ENCODE data around the gene MALL.
"Not testable (repeated sequence)": the region's sequence is repeated elsewhere in the genome, so short reads cannot be mapped to it uniquely, and the experiment has no call there.

MALL gene

DNA sequence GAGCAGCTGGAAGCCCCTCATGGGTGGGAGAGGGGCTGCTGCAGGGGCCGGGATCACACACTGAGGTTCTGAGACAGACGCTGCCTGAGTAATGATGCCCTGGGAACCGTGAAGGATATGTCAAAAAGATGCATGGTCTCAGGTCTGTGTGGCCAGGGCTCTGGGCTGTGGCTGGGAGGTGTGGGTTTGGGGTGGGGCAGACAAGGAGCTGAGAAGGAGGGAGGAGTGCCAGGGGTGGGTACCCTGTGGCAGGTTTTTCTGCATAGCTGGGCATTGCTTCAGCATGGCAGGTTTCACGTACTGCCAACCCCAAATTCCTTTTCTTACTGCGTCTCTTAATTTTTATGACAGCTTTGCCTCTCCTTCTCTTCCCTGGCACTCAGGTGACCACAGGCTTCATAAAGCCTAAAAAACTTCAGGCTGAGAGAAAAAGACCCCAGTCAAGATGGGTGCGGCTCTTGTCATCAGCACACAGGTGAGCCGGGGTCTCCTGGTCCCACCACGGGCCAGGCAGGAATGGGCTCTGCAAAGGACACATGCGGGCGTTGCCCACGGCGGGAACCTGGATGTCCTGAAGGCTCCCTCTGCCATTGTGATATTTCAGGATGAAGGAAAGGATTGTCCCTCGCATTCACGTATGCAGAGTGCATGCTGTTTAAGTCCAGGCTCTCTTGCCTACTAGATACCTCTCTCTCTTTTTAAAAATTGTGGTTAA is 18.0 kb downstream of the MALL start:
- DNase-seq (ENCODE audit: low read depth): no peak

GRCh38 chr2:110095994-110096633 is 19.5 kb downstream of the MALL start:
- DNase-seq (ENCODE audit: low read depth): no peak

- not testable (repeated sequence) for DNase-seq (ENCODE audit: low read depth)
These were observed 20.6 kb downstream of the MALL start for GRCh38 chr2:110094884-110095534.

- not testable (repeated sequence) for DNase-seq (ENCODE audit: low read depth)
These were observed 21.7 kb downstream of the MALL start for GRCh38 chr2:110093924-110094323.

GRCh38 chr2:110090164-110090563 is 25.5 kb downstream of the MALL start:
- DNase-seq (ENCODE audit: low read depth): not testable (repeated sequence)

GRCh38 chr2:110083757-110084156 is 31.9 kb downstream of the MALL start:
- not testable (repeated sequence) for DNase-seq (ENCODE audit: low read depth)

DNA sequence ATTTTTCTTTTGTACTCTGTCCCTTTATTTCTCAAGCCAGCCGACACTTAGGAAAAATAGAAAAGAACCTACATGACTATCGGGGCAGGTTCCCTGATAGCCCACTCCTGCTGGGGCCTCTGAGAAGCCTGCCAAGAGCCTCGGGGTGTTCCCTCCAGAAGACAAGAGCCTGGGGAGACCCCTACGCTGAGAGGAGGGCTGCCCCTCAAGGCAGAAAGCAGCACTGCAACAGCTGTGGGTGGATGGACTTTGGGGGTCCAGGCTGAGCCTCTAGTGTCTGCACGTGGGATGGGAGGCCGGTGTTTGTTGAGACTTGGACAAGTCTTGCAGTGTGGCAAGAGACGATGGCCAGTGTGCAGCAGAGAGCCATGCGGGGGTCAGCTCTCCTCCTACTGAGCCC is 32.5 kb downstream of the MALL start:
- DNase-seq (ENCODE audit: low read depth): not testable (repeated sequence)

- not testable (repeated sequence) for DNase-seq (ENCODE audit: low read depth)
These were observed 37.5 kb downstream of the MALL start for GRCh38 chr2:110078104-110078503.

DNA sequence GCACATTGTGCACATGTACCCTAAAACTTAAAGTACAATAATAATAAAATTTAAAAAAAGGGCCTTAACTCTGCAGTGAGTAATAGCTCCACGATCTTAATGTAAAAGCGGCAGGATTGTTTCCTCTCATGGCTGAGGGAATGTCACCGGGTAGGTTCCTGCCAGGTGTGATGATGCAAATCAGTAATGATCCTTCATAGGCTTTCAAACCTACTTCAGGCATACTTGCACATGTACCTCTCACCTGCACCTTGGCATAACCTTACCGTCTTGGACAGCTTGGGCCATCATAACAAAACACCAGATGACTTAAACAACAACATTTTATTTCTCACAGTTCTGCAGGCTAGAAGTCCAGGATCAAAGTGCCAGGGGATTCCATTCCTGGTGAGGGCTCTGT is 39.7 kb downstream of the MALL start:
- not testable (repeated sequence) for DNase-seq (ENCODE audit: low read depth)

DNA sequence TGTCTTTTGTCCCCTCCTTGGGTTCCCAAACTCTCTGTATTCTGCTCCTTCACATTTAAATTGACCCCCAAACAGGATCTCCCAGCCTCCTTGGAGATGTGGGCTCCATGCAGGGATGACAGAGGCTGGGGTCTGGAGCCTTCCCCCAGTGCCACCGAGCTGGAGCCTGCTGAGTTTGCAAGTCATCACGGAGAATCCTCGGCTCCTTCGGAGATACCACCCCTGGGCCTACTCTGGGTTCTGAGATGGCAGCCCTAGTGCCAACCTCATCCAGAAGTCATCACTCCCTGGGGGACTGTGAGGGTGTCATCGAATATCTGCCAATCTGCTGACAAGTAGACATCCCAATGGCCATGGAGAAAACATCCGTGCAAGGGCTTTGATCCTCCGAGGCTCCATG is 45.8 kb downstream of the MALL start:
- DNase-seq (ENCODE audit: low read depth): not testable (repeated sequence)

DNA sequence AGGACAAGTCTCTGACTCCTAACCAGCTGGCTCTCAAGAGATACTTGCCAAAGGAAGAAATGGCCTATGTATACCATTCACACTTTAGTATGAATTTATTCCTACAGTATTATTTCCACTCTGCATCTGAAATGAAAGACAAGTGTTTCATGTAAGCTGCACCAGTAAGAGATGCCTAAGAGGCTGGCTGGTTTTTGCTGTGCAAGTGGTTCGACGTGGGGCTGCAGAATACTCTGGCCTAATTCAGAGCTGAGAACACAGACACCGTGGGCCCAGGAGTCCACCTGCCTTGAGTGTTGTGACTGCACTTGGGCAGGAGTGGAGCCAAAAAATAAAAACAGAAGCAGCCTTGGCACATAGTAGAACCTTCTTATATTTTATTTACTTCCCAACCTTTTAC is 47.5 kb downstream of the MALL start:
- DNase-seq (ENCODE audit: low read depth): not testable (repeated sequence)

DNA sequence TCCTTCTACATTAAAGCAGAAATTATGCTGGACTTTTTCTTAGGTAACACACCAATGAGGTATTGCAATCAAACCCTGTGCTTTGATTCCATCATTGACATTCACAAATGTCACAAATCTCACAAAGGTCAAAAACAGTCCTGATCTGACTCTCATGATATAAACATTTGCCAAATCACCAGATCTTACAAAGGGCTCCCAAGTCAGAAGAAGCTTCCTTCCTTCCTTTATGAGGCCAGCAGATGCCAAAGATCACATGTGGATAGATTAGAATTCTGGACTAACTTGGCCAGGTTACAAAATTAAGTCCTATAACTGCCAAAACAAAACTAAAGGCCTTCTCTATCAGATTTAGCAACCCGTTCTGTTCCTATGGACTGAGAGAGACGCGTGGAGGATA is 53.3 kb downstream of the MALL start:
- not testable (repeated sequence) for DNase-seq (ENCODE audit: low read depth)

DNA sequence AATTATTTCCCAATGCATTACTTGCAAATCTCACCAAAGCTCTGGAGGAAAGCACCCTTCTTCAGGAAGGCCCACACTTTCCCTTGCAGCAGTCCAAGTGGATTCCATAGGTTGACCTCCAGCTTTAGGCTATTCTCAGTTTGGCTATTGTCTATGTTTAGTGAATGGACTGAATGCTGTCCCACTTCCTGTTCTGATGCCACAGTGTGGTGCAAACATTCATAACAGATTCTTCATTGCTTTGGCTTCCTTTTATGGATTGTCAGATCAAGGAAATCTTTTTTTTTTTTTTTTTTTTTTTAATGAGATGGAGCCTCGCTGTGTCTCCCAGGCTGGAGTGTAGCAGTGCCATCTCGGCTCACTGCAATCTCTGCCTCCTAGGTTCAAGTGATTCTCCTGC is 55.1 kb downstream of the MALL start:
- DNase-seq (ENCODE audit: low read depth): not testable (repeated sequence)

GRCh38 chr2:110059694-110060358 is 55.8 kb downstream of the MALL start:
- DNase-seq (ENCODE audit: low read depth): not testable (repeated sequence)

DNA sequence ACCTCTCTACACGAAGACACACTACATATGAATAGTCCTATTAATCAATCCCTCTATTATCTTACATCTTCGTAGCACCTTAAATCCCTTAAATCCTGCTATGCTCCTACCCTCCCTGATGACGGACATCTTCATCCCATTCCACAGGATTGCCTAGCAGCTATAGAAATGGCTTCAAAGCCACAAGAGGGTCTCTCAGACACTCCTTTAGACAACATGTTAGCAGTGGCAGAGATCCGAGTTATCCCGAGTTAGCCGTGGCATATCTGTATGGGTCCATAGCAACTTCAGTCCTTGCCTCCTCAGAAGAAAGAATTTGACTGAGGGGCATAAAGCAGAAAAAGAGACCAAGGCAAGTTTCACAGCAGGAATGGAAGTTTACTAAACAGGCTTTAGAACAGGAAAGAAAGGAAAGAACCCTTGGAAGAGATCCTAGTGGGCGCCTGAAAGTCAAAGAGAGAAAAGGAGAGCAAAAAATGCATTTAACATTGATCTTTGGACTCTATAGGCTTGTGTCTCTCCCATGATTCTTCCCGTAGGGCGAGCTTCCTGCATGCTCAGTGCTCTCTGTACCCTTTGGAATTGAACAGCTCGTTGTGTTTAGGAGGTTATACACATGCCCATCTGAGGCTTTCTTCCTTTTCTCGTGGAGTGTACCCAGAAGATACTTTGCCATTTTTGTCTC is 56.5 kb downstream of the MALL start:
- not testable (repeated sequence) for DNase-seq (ENCODE audit: low read depth)

DNA sequence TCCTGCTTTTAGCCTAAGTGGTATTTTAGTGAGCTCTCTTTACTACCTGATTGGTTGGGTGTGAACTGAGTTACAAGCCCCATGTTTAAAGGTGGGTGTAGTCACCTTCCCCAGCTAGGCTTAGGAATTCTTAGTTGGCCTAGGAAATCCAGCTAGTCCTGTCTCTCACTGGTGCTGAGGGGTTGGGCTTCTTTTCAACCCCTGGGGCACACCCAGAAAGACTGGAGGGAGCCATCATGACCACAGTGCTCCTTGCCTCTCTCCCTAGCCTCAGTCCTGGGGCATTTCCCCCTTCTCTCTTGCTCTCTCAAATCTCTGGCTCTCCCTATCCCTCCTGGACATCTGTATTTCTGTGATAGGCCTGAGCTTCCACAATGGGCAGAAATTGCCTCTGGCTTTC is 57.6 kb downstream of the MALL start:
- DNase-seq (ENCODE audit: low read depth): not testable (repeated sequence)

DNA sequence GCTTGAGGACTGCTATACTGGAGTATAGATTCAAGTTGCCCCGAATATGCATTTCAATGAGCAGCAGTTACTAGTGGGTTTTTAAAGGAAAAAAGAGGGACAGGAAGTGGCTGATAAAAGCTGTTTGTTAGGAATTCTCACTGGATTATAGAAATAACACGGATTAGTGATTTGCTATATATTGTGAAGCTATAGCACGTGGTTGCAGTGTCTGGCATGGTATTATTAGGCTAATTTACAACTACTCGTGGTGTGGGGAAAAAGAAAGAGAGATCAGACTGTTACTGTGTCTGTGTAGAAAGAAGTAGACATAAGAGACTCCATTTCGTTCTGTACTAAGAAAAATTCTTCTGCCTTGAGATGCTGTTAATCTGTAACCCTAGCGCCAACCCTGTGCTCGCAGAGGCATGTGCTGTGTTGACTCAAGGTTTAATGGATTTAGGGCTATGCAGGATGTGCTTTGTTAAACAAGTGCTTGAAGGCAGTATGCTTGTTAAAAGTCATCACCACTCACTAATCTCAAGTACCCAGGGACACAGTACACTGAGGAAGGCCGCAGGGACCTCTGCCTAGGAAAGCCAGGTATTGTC is 59.7 kb downstream of the MALL start:
- DNase-seq (ENCODE audit: low read depth): not testable (repeated sequence)

GRCh38 chr2:110054521-110055407 is 60.9 kb downstream of the MALL start:
- DNase-seq (ENCODE audit: low read depth): not testable (repeated sequence)

- not testable (repeated sequence) for DNase-seq (ENCODE audit: low read depth)
These were observed 61.9 kb downstream of the MALL start for GRCh38 chr2:110053688-110054087.

DNA sequence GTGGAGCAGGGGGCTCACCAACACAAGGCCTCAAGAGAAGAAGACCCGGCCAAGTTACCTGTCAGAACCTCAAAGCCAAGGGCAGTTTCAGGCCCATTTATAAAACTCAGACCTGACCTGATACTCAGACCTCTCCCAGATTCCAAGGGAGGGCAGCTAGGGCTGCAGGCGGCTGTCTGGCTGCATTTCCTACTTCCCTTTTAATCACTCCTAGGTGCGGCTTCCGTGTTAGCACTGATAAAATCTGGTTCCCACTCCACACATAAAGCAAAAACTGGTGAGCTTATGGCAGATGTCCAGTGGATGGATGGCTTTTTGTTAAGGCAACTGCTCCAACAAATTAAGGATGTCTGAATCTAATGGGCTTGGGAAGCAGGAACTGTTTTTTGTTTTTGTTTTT is 63.5 kb downstream of the MALL start:
- not testable (repeated sequence) for DNase-seq (ENCODE audit: low read depth)
